T-helper 22 cell (primary cell): Measurements from ENCODE around the gene ACR.
"Not testable (repeated sequence)": the region's sequence is repeated elsewhere in the genome, so short reads cannot be mapped to it uniquely, and the experiment has no call there.

Experiments
- DNase-seq: peaks from one replicate; pipeline ENCODE4 v3.0.0-alpha.2; 2020; ENCODE audit warnings: low read depth

ACR gene

GRCh38 chr22:50732681-50733080 lies 5.3 kb upstream of the ACR start:
- DNase-seq = no peak

GRCh38 chr22:50733521-50734342 lies 4.3 kb upstream of the ACR start:
- DNase-seq = no peak

GRCh38 chr22:50734343-50734771 lies 3.6 kb upstream of the ACR start:
- DNase-seq = no peak

- DNase-seq = no peak
Observed at GRCh38 chr22:50734986-50735738, 2.8 kb upstream of the ACR start.

GRCh38 chr22:50735739-50736030 lies 2.3 kb upstream of the ACR start:
- DNase-seq = no peak

GRCh38 chr22:50738649-50739227 lies 734 bp downstream of the ACR start:
- no peak for DNase-seq

GRCh38 chr22:50739279-50739691 lies 1.3 kb downstream of the ACR start:
- DNase-seq = no peak

GRCh38 chr22:50739894-50740293 lies 1.9 kb downstream of the ACR start:
- no peak for DNase-seq

GRCh38 chr22:50740714-50741113 lies 2.7 kb downstream of the ACR start:
- DNase-seq = not testable (repeated sequence)

GRCh38 chr22:50744424-50744823 lies 6.4 kb downstream of the ACR start:
- not testable (repeated sequence) for DNase-seq

- DNase-seq = not testable (repeated sequence)
Observed at GRCh38 chr22:50747521-50747920, 9.5 kb downstream of the ACR start.

- DNase-seq = not testable (repeated sequence)
Observed at GRCh38 chr22:50748630-50749029, 10.6 kb downstream of the ACR start.

GRCh38 chr22:50749302-50750074 lies 11.5 kb downstream of the ACR start:
- not testable (repeated sequence) for DNase-seq

GRCh38 chr22:50755251-50755650 lies 17.2 kb downstream of the ACR start:
- DNase-seq = not testable (repeated sequence)

- not testable (repeated sequence) for DNase-seq
Observed at GRCh38 chr22:50756406-50756805, 18.4 kb downstream of the ACR start.

GRCh38 chr22:50756949-50757491 lies 19.0 kb downstream of the ACR start:
- peak; percentile 25 for DNase-seq

- not testable (repeated sequence) for DNase-seq
Observed at GRCh38 chr22:50759597-50760341, 21.8 kb downstream of the ACR start.

GRCh38 chr22:50761829-50762228 lies 23.8 kb downstream of the ACR start:
- not testable (repeated sequence) for DNase-seq

GRCh38 chr22:50764288-50764687 lies 26.3 kb downstream of the ACR start:
- not testable (repeated sequence) for DNase-seq

GRCh38 chr22:50775132-50775531 lies 37.1 kb downstream of the ACR start:
- DNase-seq = not testable (repeated sequence)

- not testable (repeated sequence) for DNase-seq
Observed at GRCh38 chr22:50777631-50778030, 39.6 kb downstream of the ACR start.
